ENCODE results near the gene FBRSL1.

- TF ChIP-seq CTCF (IDR thresholded peaks at IDR 0.05) (no peak), POLR2A (IDR thresholded peaks at IDR 0.05) (no peak), POLR2AphosphoS5 (IDR thresholded peaks at IDR 0.05) (no peak), EP300 (IDR thresholded peaks at IDR 0.05; ENCODE audit: low read depth) (no peak)
These were observed 4.6 kb downstream of the FBRSL1 start for GRCh38 chr12:132494294-132495164.

Data from transverse colon (tissue), 4 donors.